ENCODE results near the gene CDK5RAP2.

GRCh38 chr9:120391691-120392090, 188.3 kb downstream of the CDK5RAP2 start:
- no peak for TF ChIP-seq EZH2phosphoT487 (IDR thresholded peaks at IDR 0.05; ENCODE audit: borderline replicate concordance, low read depth, low read length)
- TF ChIP-seq, protein P1, sequence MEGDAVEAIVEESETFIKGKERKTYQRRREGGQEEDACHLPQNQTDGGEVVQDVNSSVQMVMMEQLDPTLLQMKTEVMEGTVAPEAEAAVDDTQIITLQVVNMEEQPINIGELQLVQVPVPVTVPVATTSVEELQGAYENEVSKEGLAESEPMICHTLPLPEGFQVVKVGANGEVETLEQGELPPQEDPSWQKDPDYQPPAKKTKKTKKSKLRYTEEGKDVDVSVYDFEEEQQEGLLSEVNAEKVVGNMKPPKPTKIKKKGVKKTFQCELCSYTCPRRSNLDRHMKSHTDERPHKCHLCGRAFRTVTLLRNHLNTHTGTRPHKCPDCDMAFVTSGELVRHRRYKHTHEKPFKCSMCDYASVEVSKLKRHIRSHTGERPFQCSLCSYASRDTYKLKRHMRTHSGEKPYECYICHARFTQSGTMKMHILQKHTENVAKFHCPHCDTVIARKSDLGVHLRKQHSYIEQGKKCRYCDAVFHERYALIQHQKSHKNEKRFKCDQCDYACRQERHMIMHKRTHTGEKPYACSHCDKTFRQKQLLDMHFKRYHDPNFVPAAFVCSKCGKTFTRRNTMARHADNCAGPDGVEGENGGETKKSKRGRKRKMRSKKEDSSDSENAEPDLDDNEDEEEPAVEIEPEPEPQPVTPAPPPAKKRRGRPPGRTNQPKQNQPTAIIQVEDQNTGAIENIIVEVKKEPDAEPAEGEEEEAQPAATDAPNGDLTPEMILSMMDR (conservative IDR thresholded peaks at IDR 0.05; ENCODE audit: low read length), result no peak

Measured in OCI-LY7 (cell line).